SKM-1 (cell line): ENCODE measurements around the gene SHISA8.

Experiments used
- DNase-seq: peaks from one replicate; lab custom pipeline; 2025; ENCODE audit not compliant: unreplicated experiment; lab: John Stamatoyannopoulos, UW

SHISA8 gene

GRCh38 chr22:41915786-41916493, 1.1 kb upstream of the SHISA8 start:
- no peak for DNase-seq

- no peak for DNase-seq
Measured at GRCh38 chr22:41914611-41915034, 251 bp downstream of the SHISA8 start.

- DNase-seq, result no peak
Measured at GRCh38 chr22:41913842-41914534, 886 bp downstream of the SHISA8 start.

- DNase-seq, result no peak
Measured at GRCh38 chr22:41913040-41913719, 1.7 kb downstream of the SHISA8 start.

- no peak for DNase-seq
Measured at GRCh38 chr22:41912338-41913039, 2.4 kb downstream of the SHISA8 start.

- no peak for DNase-seq
Measured at GRCh38 chr22:41911001-41911611, 3.8 kb downstream of the SHISA8 start.

- no peak for DNase-seq
Measured at GRCh38 chr22:41910050-41911000, 4.5 kb downstream of the SHISA8 start.

GRCh38 chr22:41909310-41910049, 5.4 kb downstream of the SHISA8 start:
- no peak for DNase-seq

- no peak for DNase-seq
Measured at GRCh38 chr22:41908411-41909309, 6.2 kb downstream of the SHISA8 start.

- no peak for DNase-seq
Measured at GRCh38 chr22:41907436-41908401, 7.2 kb downstream of the SHISA8 start.

- no peak for DNase-seq
Measured at GRCh38 chr22:41906822-41907221, 8.1 kb downstream of the SHISA8 start.

- no peak for DNase-seq
Measured at GRCh38 chr22:41905411-41906202, 9.3 kb downstream of the SHISA8 start.

GRCh38 chr22:41904450-41905410, 10.1 kb downstream of the SHISA8 start:
- DNase-seq, result no peak

GRCh38 chr22:41902932-41903421, 11.9 kb downstream of the SHISA8 start:
- DNase-seq, result no peak

- DNase-seq, result no peak
Measured at GRCh38 chr22:41902016-41902415, 12.9 kb downstream of the SHISA8 start.
